ENCODE measurements around the gene BABAM2.

DNA sequence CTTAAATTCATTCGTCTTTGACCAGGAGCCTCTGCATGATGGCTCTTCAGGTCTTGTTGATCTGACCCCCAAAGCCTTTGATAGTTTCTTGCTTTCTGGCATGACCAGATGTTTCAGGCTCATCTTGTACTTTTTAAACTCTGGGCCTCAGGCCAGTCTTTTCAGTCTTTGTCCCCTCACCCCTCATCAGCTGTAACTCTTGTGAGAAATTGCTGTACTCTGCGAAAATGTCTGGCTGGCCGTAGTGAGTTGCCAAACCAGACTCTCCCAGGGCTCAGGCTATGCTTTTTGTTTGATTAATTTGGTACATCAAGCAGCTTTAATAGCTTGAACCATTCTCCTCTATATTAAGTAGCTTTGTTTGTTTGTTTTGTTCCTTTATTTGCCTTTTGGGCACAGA lies 75.9 kb downstream of the BABAM2 start:
- TF ChIP-seq RCOR1 (conservative IDR thresholded peaks at IDR 0.05; ENCODE audit: low read depth, low read length): no peak
- TF ChIP-seq SUZ12 (IDR thresholded peaks at IDR 0.05; ENCODE audit: unreplicated experiment): no peak
- TF ChIP-seq EP300 (IDR thresholded peaks at IDR 0.05; ENCODE audit: borderline replicate concordance in 1 of 2, control insufficient read depth in 1 of 2, low read depth in 2 of 2, low read length in 2 of 2): no peak
- TF ChIP-seq POLR2AphosphoS2 (IDR thresholded peaks at IDR 0.05; ENCODE audit: low read depth, low read length): no peak
- TF ChIP-seq, protein P1, sequence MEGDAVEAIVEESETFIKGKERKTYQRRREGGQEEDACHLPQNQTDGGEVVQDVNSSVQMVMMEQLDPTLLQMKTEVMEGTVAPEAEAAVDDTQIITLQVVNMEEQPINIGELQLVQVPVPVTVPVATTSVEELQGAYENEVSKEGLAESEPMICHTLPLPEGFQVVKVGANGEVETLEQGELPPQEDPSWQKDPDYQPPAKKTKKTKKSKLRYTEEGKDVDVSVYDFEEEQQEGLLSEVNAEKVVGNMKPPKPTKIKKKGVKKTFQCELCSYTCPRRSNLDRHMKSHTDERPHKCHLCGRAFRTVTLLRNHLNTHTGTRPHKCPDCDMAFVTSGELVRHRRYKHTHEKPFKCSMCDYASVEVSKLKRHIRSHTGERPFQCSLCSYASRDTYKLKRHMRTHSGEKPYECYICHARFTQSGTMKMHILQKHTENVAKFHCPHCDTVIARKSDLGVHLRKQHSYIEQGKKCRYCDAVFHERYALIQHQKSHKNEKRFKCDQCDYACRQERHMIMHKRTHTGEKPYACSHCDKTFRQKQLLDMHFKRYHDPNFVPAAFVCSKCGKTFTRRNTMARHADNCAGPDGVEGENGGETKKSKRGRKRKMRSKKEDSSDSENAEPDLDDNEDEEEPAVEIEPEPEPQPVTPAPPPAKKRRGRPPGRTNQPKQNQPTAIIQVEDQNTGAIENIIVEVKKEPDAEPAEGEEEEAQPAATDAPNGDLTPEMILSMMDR (IDR thresholded peaks at IDR 0.05 in 2 of 3, conservative IDR thresholded peaks at IDR 0.05 in 1 of 3; ENCODE audit: control insufficient read depth in 2 of 3, extremely low read depth in 1 of 3, insufficient read depth in 1 of 3, low read depth in 3 of 3, low read length in 3 of 3): no peak
- TF ChIP-seq EZH2 (IDR thresholded peaks at IDR 0.05; ENCODE audit: borderline replicate concordance, control insufficient read depth, low read depth, low read length): no peak
